H1 (cell line): ENCODE measurements around the gene RAPGEF5.

Source experiments
- BCL11A ChIP-seq, 2 experiments: IDR thresholded peaks; one replicate each; pipeline ENCODE4 v1.6.1; 2011; ENCODE audit warnings: low read depth in 2 of 2, low read length in 2 of 2, mild to moderate bottlenecking in 2 of 2
- CTCF ChIP-seq, 3 experiments: IDR thresholded peaks; 1 replicate in 2 of 3; 2 replicates in 1 of 3; pipeline versions ENCODE4 v1.5.1 to v1.6.1; 2011; ENCODE audit warnings: low read length in 3 of 3, mild to moderate bottlenecking in 3 of 3, inconsistent platforms in 2 of 3, low read depth in 1 of 3, moderate library complexity in 1 of 3; ENCODE audit not compliant: insufficient read depth in 1 of 3; ENCODE audit errors: control extremely low read depth in 1 of 3
- E2F6 ChIP-seq: IDR thresholded peaks from 2 replicates; pipeline ENCODE4 v1.6.1; 2012; ENCODE audit warnings: inconsistent platforms
- POLR2A ChIP-seq, 2 experiments: IDR thresholded peaks; 1 replicate in 1 of 2; 2 replicates in 1 of 2; pipeline ENCODE4 v1.6.1; 2011; ENCODE audit warnings: low read depth in 2 of 2, low read length in 2 of 2, mild to moderate bottlenecking in 2 of 2; ENCODE audit errors: control extremely low read depth in 1 of 2
- RAD21 ChIP-seq, 2 experiments: IDR thresholded peaks in 1 of 2; conservative IDR thresholded peaks in 1 of 2; 2 replicates each; pipeline ENCODE4 v1.6.1; 2011; ENCODE audit warnings: low read depth in 2 of 2, low read length in 2 of 2, improper control_type of control experiment in 1 of 2, inconsistent platforms in 1 of 2, mild to moderate bottlenecking in 1 of 2, moderate library complexity in 1 of 2
- SUZ12 ChIP-seq: fragments of 200-600 bp; sonication (generic); IDR thresholded peaks from 2 replicates; pipeline ENCODE4 v1.6.1; 2012; ENCODE audit warnings: mild to moderate bottlenecking, inconsistent platforms, low read length, moderate library complexity, mixed read lengths
- TAF1 ChIP-seq: IDR thresholded peaks from 2 replicates; pipeline ENCODE4 v1.6.1; 2011; ENCODE audit warnings: mild to moderate bottlenecking, low read depth, low read length

GRCh38 chr7:22277375-22277774 lies 79.6 kb downstream of the RAPGEF5 start:
- TF ChIP-seq RAD21 (IDR thresholded peaks at IDR 0.05 in 1 of 2, conservative IDR thresholded peaks at IDR 0.05 in 1 of 2; ENCODE audit: low read depth in 2 of 2, low read length in 2 of 2) (peak in 1 of 2 experiments; percentile 21; a peak in 1 of 4 replicates), E2F6 (no peak), SUZ12 (no peak), CTCF (IDR thresholded peaks at IDR 0.05; ENCODE audit: control extremely low read depth in 1 of 3, insufficient read depth in 1 of 3, low read depth in 1 of 3, low read length in 3 of 3) (peak in 2 of 3 experiments; percentile 2 to 27; a peak in 1 of 4 replicates), TAF1 (no peak), POLR2A (IDR thresholded peaks at IDR 0.05; ENCODE audit: control extremely low read depth in 1 of 2, low read depth in 2 of 2, low read length in 2 of 2) (no peak), BCL11A (IDR thresholded peaks at IDR 0.05; ENCODE audit: low read depth in 2 of 2, low read length in 2 of 2) (no peak)
